Measurements from ENCODE around the gene AGXT2.

- TF ChIP-seq CTCF (IDR thresholded peaks at IDR 0.05) (no peak), POLR2A (IDR thresholded peaks at IDR 0.05) (no peak)
Measured at GRCh38 chr5:34976347-34976746, 71.4 kb downstream of the AGXT2 start.
